ENCODE data around the gene LRIT2. TPM values are rescaled to one million over a fixed set of nuclear protein-coding genes. Genes with fewer than 3 reads are reported as not detected.

Gene LRIT2
- total and polyA plus RNA-seq, 7 donors = not detected

DNA sequence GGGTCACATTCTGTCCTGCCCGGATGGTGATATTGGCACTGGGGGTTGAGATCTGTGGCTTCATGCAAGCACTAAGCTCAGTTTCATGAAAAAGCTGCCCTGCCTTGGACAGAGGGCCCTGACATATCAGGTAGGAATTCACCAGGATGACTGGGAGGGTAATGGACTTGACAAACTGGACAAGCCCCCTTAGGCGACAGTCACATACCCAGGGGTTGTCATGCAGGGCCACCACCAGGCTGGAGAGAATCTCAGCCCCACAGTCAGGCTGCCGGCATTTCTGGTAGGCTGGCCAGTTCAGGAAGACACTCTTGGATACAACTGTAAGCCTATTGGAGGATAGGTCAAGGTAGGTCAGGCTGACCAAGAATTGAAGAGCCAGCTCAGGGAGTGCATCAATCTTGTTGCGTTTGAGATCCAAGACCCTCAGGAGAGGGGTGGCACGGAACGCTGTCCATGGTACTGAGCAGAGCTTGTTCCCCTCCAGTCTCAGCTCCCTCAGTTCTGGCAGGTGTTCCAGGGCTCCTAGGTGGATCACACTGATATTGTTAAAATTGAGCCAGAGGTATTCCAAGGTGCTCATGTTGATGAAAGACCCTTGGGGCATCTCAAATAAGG lies 824 bp downstream of the LRIT2 start:
- Histone ChIP-seq H3K4me3 (no peak overlapping the region), H3K36me3 (ENCODE audit: insufficient read depth in 1 of 2, low read depth in 1 of 2) (no peaks in the 10 kb centered on the region), H3K4me1 (no peaks in the 10 kb centered on the region), H3K27ac (no peak overlapping the region), H3K9me3 (no peaks in the 10 kb centered on the region), H3K27me3 (ENCODE audit: insufficient read depth in 3 of 3, low read length in 2 of 3) (peaks cover 0 to 3% (median 0%) of the 10 kb centered on the region in 3 donors)
- 45 to 49% (median 48%) methylated on average over 6 of the region's 6 CpGs for WGBS, 3 donors
- intact Hi-C loops (cut with DNase I) = no loop called here
- TF ChIP-seq, protein P1, sequence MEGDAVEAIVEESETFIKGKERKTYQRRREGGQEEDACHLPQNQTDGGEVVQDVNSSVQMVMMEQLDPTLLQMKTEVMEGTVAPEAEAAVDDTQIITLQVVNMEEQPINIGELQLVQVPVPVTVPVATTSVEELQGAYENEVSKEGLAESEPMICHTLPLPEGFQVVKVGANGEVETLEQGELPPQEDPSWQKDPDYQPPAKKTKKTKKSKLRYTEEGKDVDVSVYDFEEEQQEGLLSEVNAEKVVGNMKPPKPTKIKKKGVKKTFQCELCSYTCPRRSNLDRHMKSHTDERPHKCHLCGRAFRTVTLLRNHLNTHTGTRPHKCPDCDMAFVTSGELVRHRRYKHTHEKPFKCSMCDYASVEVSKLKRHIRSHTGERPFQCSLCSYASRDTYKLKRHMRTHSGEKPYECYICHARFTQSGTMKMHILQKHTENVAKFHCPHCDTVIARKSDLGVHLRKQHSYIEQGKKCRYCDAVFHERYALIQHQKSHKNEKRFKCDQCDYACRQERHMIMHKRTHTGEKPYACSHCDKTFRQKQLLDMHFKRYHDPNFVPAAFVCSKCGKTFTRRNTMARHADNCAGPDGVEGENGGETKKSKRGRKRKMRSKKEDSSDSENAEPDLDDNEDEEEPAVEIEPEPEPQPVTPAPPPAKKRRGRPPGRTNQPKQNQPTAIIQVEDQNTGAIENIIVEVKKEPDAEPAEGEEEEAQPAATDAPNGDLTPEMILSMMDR (IDR thresholded peaks at IDR 0.05) = no peak
- DNase-seq (no peak), ATAC-seq (no peak)

GRCh38 chr10:84221916-84222315 lies 3.4 kb downstream of the LRIT2 start:
- intact Hi-C loops (cut with DNase I) = no loop called here

GRCh38 chr10:84217746-84218145 lies 7.6 kb downstream of the LRIT2 start:
- DNase-seq (no peak), ATAC-seq (no peak)
- no peaks in the 10 kb centered on the region for H3K36me3 ChIP-seq (ENCODE audit: insufficient read depth in 1 of 2, low read depth in 1 of 2)
- intact Hi-C loops (cut with DNase I) = no loop called here
- H3K4me1 ChIP-seq = no peaks in the 10 kb centered on the region
- no peaks in the 10 kb centered on the region for H3K9me3 ChIP-seq
- TF ChIP-seq, protein P1 (IDR thresholded peaks at IDR 0.05) = no peak
- H3K27ac ChIP-seq = no peak overlapping the region
- no peak overlapping the region for H3K4me3 ChIP-seq
- H3K27me3 ChIP-seq (ENCODE audit: insufficient read depth in 3 of 3, low read length in 2 of 3) = peaks cover 0 to 6% (median 0%) of the 10 kb centered on the region in 3 donors
- WGBS, 3 donors = 37 to 49% (median 38%) methylated on average over 4 of the region's 4 CpGs

More at GRCh38 chr10:84221916-84222315, 3.4 kb downstream of the LRIT2 start:
- Histone ChIP-seq H3K27me3 (ENCODE audit: insufficient read depth in 3 of 3, low read length in 2 of 3) (peaks cover 0 to 3% (median 0%) of the 10 kb centered on the region in 3 donors), H3K36me3 (ENCODE audit: insufficient read depth in 1 of 2, low read depth in 1 of 2) (no peaks in the 10 kb centered on the region), H3K27ac (no peak overlapping the region), H3K9me3 (no peaks in the 10 kb centered on the region), H3K4me3 (no peak overlapping the region), H3K4me1 (no peaks in the 10 kb centered on the region)
- 69 to 83% (median 73%) methylated on average over 8 of the region's 8 CpGs for WGBS, 3 donors
- DNase-seq = no peak
- no peak for ATAC-seq
- TF ChIP-seq, protein P1 (IDR thresholded peaks at IDR 0.05) = no peak

DNA sequence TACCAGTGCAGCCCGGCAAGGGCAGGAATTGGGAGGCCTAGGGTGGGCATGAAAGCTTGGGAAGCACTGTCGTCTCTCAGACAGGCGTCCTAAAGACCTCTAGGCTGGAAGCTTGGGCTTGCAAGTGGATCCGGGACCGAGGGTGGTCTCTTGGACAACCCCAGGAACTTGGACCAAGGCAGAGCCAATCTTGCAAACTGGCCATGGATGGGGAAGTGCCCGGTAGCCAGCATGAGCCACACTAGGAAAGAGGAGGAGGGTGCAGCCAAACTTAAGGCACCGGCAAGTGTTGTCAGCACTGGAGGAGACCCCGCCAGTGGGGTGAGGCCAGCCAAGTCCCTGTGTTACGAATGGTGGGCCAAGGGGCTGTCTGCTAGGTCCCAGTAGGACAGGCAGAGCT lies 8.5 kb downstream of the LRIT2 start:
- H3K27me3 ChIP-seq (ENCODE audit: insufficient read depth in 3 of 3, low read length in 2 of 3) = peaks cover 0 to 3% (median 0%) of the 10 kb centered on the region in 3 donors
- DNase-seq (no peak), ATAC-seq (no peak)
- no peak overlapping the region for H3K4me3 ChIP-seq
- TF ChIP-seq, protein P1 (IDR thresholded peaks at IDR 0.05) = no peak
- H3K36me3 ChIP-seq (ENCODE audit: insufficient read depth in 1 of 2, low read depth in 1 of 2) = no peaks in the 10 kb centered on the region
- no peaks in the 10 kb centered on the region for H3K4me1 ChIP-seq
- no peak overlapping the region for H3K27ac ChIP-seq
- intact Hi-C loops (cut with DNase I) = no loop called here
- WGBS, 3 donors = 78 to 85% (median 80%) methylated on average over 9 of the region's 9 CpGs
- H3K9me3 ChIP-seq = no peaks in the 10 kb centered on the region

Measured in psoas muscle (tissue), 8 donors.